Astrocyte of the cerebellum (primary cell): ENCODE results near the gene CRK.
A peak's percentile ranks its signal among the peaks of the same experiment; 100 is the strongest.

Experiments
- DNase-seq: peaks from one replicate; pipeline ENCODE4 v3.0.0-alpha.2; 2011; ENCODE audit warnings: low read depth
- H3K4me3 ChIP-seq: 2 replicates; pipeline ENCODE4 v1.5.1; 2011; ENCODE audit warnings: mild to moderate bottlenecking, low read depth, low read length, moderate library complexity
- in situ Hi-C: cut with HindIII; loops from 2 replicates; pipeline ENCODE4 v1.10.0; 2017; ENCODE audit warnings: low sequenced_read_pairs
- TF ChIP-seq, protein P1 (sequence below): IDR thresholded peaks from 2 replicates; pipeline ENCODE4 v1.5.1; 2012; ENCODE audit warnings: low read length, low read depth, moderate library complexity, mild to moderate bottlenecking; ENCODE audit errors: missing control alignments

Gene CRK

DNA sequence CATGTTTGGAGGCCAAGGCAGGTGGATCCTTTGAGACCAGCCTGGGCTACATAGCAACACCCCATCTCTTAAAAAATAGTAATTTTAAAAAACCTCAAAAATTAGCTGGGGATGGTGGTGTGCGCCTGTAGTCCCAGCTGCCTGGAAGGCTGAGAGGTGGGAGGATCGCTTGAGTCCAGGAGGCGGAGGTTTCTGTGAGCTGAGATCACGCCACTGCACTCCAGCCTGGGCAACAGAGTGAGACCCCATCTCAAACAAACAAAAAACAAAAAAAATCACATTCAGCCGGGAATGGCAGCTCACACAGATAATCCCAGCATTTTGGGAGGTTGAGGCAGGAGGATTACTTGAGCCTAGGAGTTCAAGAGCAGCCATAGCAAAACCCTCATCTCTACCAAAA is 39.6 kb downstream of the CRK start:
- H3K4me3 ChIP-seq: no peak overlapping the region
- DNase-seq: no peak
- in situ Hi-C loops: no loop called here
- TF ChIP-seq, protein P1, sequence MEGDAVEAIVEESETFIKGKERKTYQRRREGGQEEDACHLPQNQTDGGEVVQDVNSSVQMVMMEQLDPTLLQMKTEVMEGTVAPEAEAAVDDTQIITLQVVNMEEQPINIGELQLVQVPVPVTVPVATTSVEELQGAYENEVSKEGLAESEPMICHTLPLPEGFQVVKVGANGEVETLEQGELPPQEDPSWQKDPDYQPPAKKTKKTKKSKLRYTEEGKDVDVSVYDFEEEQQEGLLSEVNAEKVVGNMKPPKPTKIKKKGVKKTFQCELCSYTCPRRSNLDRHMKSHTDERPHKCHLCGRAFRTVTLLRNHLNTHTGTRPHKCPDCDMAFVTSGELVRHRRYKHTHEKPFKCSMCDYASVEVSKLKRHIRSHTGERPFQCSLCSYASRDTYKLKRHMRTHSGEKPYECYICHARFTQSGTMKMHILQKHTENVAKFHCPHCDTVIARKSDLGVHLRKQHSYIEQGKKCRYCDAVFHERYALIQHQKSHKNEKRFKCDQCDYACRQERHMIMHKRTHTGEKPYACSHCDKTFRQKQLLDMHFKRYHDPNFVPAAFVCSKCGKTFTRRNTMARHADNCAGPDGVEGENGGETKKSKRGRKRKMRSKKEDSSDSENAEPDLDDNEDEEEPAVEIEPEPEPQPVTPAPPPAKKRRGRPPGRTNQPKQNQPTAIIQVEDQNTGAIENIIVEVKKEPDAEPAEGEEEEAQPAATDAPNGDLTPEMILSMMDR: no peak

DNA sequence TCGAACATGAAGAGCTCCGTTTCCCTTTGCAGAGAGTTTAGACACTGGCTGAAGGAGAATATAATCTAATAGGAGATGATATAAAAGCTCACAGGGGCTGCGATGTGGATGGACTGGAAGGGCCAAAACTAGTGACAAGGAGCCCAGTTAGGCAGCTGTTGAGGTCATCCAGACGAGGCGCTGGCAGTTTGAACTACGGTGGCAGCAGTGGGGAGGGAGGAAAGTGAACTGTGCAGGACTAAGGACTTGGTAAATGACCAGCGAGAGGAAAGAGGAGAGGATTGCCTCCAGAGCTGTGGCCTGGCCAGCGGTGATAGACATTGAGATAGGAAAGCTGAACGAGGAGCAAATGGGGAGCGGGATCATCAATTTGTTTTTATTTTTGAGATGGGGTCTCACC is 41.4 kb downstream of the CRK start:
- TF ChIP-seq, protein P1: no peak
- no peak for DNase-seq
- in situ Hi-C loops: no loop called here
- H3K4me3 ChIP-seq: no peak overlapping the region

DNA sequence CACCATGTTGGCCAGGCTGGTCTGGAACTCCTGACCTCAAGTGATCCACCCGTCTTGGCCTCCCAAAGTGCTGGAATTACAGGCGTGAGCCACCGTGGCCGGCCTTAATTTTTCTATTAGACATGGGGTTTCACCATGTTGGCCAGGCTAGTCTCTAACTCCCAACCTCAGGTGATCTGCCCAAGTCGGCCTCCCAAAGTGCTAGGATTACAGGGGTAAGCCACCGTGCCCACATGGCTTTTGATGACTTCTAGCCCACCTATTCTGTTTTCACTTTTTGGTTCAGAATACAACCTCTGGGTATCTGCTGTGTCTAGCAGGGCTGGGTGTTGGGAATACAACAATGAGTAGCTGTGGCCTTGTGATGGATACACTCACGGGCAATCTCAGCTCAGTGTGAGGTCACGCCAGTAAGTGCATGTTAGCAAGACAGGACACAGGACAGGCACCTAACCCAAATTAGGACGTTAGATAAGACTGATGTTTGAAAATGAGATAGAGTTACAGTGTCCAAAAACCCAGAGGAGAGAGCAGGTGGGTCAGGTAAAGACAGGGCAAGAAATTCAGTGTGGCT is 41.9 kb downstream of the CRK start:
- in situ Hi-C loops: no loop called here
- TF ChIP-seq, protein P1: no peak
- no peak overlapping the region for H3K4me3 ChIP-seq
- DNase-seq: no peak

DNA sequence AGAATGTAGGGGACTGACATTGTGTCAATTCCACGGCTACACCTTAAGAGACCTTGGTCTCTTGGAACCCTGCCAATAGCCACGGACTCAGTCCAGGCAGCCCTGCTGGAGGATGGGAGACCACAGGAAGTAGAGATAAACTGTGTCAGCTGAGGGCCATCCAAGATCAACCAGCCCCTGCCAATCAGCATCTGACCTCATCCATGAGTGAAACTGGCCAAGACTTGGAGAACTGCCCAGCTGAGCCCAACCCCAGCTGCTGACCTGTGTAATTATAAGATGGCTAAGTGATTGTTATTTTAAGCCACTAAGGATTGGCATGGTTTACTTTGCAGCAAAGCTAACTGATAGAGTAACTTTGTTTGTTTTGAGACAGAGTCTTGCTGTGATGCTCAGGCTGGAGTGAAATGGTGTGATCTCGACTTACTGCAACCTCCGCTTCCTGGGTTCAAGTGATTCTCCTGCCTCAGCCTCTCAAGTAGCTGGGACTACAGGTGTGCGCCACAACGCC is 42.7 kb downstream of the CRK start:
- TF ChIP-seq, protein P1: no peak
- in situ Hi-C loops: no loop called here
- peak; percentile 39 for DNase-seq
- no peak overlapping the region for H3K4me3 ChIP-seq

DNA sequence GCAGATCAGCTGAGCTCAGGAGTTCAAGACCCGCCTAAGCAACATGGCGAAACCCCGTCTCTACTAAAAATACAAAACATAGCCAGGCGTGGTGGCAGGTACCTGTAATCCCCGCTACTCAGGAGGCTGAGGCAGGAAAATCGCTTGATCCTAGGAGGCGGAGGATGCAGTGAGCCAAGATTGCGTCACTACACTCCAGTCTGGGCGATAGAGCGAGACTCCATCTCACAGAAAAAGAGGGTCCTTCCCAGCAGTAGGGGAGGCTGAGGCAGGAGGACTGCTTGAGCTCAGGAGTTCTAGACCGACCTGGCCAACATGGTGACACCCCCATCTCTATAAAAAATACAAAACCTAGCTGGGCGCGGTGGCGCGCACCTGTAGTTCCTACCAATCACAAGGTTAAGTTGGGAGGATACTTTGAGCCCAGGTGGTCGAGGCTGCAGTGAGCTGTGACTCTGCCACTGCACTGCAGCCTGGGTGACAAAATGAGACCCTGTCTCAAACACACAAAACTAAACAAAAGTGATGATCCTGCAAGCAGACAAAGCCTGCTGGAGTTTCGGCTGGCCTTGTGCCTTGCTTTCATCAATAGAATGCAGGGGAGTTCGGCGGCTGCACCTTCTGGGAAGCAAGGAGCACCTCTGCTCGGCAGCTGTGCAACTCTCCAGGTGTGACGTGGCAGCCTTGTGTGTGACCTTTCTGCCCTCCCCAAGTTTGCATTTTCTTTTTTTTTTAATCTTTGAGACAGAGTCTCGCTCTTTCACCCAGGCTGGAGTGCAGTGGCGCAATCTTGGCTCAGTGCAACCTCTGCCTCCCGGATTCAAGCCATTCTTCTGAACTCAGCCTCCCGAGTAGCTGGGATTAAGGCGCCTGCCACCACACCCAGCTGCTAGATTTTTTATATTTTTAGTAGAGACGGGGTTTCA is 43.6 kb downstream of the CRK start:
- TF ChIP-seq, protein P1: no peak
- no peak overlapping the region for H3K4me3 ChIP-seq
- no peak for DNase-seq
- in situ Hi-C loops: no loop called here

DNA sequence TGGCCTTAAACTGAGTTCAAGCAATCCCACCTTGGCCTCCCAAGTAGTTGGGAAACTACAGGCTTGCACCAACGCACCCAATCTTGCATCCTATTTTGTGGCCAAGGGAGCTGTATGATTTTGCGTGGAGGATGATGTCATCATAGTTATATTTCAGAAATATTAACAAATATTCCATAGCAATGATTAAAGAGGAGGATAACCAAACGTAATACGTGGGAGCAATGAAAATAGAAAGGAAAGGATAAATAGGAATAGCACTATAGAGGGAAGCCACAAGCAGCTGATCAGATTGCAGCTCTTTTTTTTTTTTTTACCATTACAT is 53.8 kb downstream of the CRK start:
- TF ChIP-seq, protein P1: no peak

More for the DNA sequence above, 53.8 kb downstream of the CRK start:
- in situ Hi-C loops: no loop called here
- H3K4me3 ChIP-seq: no peak overlapping the region
- DNase-seq: no peak
